Osteoblast (primary cell): ENCODE results near the gene MRPL45. TPM values are rescaled to one million over a fixed set of nuclear protein-coding genes. Genes with fewer than 3 reads are reported as not detected.

Experiments
- DNase-seq: peaks from one replicate; pipeline ENCODE4 v3.0.0; 2011; ENCODE audit warnings: low spot score, mixed read lengths; ENCODE audit not compliant: insufficient read length; ENCODE audit errors: missing footprints
- H2AFZ ChIP-seq: 2 replicates; pipeline ENCODE4 v1.6.0; 2011; ENCODE audit warnings: mild to moderate bottlenecking, low read length
- H3K27ac ChIP-seq: 2 replicates; pipeline ENCODE4 v1.5.1; 2011; ENCODE audit warnings: mild to moderate bottlenecking, low read depth, low read length, moderate library complexity
- H3K27me3 ChIP-seq: 2 replicates; pipeline ENCODE4 v1.6.0; 2012; ENCODE audit warnings: mild to moderate bottlenecking, control low read depth, inconsistent platforms, low read length, moderate library complexity; ENCODE audit not compliant: insufficient read depth
- H3K36me3 ChIP-seq: 2 replicates; pipeline ENCODE4 v1.5.1; 2011; ENCODE audit warnings: mild to moderate bottlenecking, low read length, control low read depth, moderate library complexity; ENCODE audit not compliant: insufficient read depth
- H3K4me1 ChIP-seq: 2 replicates; pipeline ENCODE4 v1.5.1; 2011; ENCODE audit warnings: mild to moderate bottlenecking, low read length, control low read depth, moderate library complexity; ENCODE audit not compliant: insufficient read depth
- H3K4me2 ChIP-seq: 2 replicates; pipeline ENCODE4 v1.6.0; 2011; ENCODE audit warnings: mild to moderate bottlenecking, low read length; ENCODE audit not compliant: insufficient read depth
- H3K4me3 ChIP-seq: fragments of 200-600 bp; sonication (generic); 3 replicates; pipeline ENCODE4 v1.5.1; 2012; ENCODE audit warnings: mild to moderate bottlenecking, low read length, inconsistent platforms; ENCODE audit not compliant: insufficient read depth
- H3K79me2 ChIP-seq: 2 replicates; pipeline ENCODE4 v1.6.0; 2012; ENCODE audit warnings: mild to moderate bottlenecking, low read length, control low read depth, inconsistent platforms; ENCODE audit not compliant: insufficient read depth
- H3K9me3 ChIP-seq: 2 replicates; pipeline ENCODE4 v1.5.1; 2011; ENCODE audit warnings: low read depth, low read length, control low read depth
- H4K20me1 ChIP-seq: 2 replicates; pipeline ENCODE4 v1.6.0; 2012; ENCODE audit warnings: mild to moderate bottlenecking, low read length, control low read depth; ENCODE audit not compliant: insufficient read depth
- total RNA-seq: library from RNA; depleted of rRNA; stranded (reverse); fragments of >200 nt; gene quantifications from 2 replicates; pipeline ENCODE4 v1.2.3, GENCODE V29; 2012
- TF ChIP-seq, protein P1 (sequence below): IDR thresholded peaks from 2 replicates; pipeline ENCODE4 v1.5.1; 2011; ENCODE audit warnings: mild to moderate bottlenecking, low read depth, low read length, moderate library complexity; ENCODE audit errors: extremely low read depth

Gene MRPL45
- total RNA-seq, 1 donor, result 40.9 TPM

DNA sequence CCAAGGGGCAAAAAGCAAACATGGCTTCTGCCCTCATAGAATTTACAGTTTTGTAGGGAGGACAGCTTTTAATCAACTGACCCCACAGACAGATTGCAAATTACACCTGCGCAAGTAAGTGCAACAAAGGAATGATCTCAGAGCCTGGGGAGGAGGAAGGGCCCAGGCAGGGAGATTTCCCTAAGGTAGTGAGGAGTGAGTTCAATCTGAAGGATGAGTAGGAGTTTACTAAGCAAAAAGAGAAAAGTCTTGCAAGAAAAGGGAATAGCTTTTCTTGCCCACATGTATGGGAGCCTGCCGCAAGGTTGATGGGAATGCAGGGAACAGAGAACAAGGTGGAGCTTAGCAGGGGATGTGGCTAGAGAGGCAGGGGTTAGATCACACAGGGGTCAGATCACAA is 53.1 kb downstream of the MRPL45 start:
- H3K9me3 ChIP-seq, result no peaks in the 10 kb centered on the region
- H3K36me3 ChIP-seq, result no peaks in the 10 kb centered on the region
- no peak overlapping the region for H3K4me2 ChIP-seq
- H2AFZ ChIP-seq, result no peak overlapping the region
- no peak overlapping the region for H3K27ac ChIP-seq
- H3K79me2 ChIP-seq, result peaks cover 30% of the 10 kb centered on the region
- no peak for DNase-seq
- TF ChIP-seq, protein P1, sequence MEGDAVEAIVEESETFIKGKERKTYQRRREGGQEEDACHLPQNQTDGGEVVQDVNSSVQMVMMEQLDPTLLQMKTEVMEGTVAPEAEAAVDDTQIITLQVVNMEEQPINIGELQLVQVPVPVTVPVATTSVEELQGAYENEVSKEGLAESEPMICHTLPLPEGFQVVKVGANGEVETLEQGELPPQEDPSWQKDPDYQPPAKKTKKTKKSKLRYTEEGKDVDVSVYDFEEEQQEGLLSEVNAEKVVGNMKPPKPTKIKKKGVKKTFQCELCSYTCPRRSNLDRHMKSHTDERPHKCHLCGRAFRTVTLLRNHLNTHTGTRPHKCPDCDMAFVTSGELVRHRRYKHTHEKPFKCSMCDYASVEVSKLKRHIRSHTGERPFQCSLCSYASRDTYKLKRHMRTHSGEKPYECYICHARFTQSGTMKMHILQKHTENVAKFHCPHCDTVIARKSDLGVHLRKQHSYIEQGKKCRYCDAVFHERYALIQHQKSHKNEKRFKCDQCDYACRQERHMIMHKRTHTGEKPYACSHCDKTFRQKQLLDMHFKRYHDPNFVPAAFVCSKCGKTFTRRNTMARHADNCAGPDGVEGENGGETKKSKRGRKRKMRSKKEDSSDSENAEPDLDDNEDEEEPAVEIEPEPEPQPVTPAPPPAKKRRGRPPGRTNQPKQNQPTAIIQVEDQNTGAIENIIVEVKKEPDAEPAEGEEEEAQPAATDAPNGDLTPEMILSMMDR, result no peak
- peaks cover 20% of the 10 kb centered on the region for H4K20me1 ChIP-seq
- no peaks in the 10 kb centered on the region for H3K27me3 ChIP-seq
- no peak overlapping the region for H3K4me3 ChIP-seq
- peaks cover 16% of the 10 kb centered on the region for H3K4me1 ChIP-seq

DNA sequence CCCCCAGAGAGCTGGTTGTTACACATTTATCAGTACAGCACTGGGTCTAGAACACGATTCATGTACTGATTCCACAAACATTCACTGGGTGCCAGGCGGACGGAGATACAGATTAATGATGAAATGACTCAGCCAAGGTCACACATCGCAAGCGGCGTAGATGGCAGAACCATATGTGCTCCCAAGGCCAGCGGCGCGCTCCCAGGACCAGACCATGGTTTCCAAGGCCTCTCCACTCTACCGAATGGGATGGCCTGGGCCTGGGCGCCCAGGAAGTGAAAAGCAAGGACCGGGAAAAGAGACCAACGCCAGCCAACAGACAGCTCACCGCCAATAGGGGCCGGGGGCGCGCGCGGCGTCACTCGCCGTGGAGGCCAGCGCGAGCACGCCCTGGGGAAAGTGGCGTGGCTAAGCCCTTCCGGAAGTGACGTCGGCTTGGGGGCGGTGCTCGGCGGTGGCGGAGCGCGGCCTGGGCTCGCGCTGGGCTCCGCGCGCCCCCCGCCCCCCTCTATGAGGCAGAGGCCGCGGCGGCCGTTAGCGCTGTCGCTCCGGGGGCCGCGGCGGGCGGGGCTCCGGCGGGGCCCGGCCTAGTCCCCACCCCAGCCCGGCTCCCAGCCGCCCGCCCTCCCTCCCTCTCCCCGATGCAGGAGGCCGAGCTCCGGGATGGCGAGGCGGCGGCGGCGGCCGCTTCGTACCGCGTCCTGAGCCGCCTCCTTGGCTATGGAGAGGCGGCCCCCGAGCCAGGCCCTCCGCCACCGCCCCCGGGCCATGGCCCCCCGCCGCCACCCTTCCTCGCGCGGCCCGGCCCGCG is 54.6 kb downstream of the MRPL45 start, which contains the start of gene SOCS7:
SOCS7 (plus strand) TSS at position 433 of the 811 bp plus-strand sequence; CDS start at position 642, 209 bp downstream.
- no peaks in the 10 kb centered on the region for H3K9me3 ChIP-seq
- H2AFZ ChIP-seq, result peak within 1 kb of the TSS; percentile 93
- DNase-seq, result peak; percentile 99
- peak within 1 kb of the TSS; percentile 85 for H3K4me2 ChIP-seq
- H3K4me3 ChIP-seq, result peak within 1 kb of the TSS; percentile 79
- H3K36me3 ChIP-seq, result no peaks in the 10 kb centered on the region
- peak within 1 kb of the TSS; percentile 84 for H3K27ac ChIP-seq
- H3K79me2 ChIP-seq, result peaks cover 44% of the 10 kb centered on the region
- H4K20me1 ChIP-seq, result peaks cover 20% of the 10 kb centered on the region
- peaks cover 16% of the 10 kb centered on the region for H3K4me1 ChIP-seq
- no peaks in the 10 kb centered on the region for H3K27me3 ChIP-seq
- TF ChIP-seq, protein P1, result no peak

DNA sequence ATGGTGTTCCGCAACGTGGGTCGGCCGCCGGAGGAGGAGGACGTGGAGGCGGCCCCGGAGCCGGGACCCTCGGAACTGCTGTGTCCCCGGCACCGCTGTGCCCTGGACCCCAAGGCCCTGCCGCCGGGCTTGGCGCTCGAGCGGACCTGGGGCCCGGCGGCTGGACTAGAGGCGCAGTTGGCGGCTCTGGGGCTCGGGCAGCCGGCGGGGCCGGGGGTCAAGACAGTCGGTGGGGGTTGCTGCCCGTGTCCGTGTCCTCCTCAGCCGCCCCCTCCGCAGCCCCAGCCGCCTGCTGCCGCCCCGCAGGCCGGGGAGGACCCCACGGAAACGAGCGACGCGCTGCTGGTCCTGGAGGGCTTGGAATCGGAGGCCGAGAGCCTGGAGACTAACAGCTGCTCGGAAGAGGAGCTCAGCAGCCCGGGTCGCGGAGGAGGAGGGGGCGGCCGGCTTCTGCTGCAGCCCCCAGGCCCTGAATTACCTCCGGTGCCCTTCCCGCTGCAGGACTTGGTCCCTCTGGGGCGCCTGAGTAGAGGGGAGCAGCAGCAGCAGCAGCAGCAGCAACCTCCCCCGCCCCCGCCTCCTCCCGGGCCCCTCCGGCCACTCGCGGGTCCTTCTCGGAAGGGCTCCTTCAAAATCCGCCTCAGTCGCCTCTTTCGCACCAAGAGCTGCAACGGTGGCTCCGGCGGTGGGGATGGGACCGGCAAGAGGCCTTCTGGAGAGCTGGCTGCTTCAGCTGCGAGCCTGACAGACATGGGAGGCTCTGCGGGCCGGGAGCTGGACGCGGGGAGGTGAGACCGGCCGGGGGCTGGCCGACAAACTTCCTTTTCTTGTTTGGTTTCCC is 55.5 kb downstream of the MRPL45 start:
- TF ChIP-seq, protein P1, result no peak
- no peak for DNase-seq
- Histone ChIP-seq H4K20me1 (peaks cover 23% of the 10 kb centered on the region), H3K27ac (peak overlapping the region; percentile 59), H3K27me3 (no peaks in the 10 kb centered on the region), H3K4me1 (peaks cover 18% of the 10 kb centered on the region), H3K9me3 (no peaks in the 10 kb centered on the region), H3K4me3 (peak overlapping the region; percentile 79), H3K36me3 (no peaks in the 10 kb centered on the region), H3K79me2 (peaks cover 53% of the 10 kb centered on the region), H3K4me2 (peak overlapping the region; percentile 82), H2AFZ (peak overlapping the region; percentile 0)
